Measurements from ENCODE around the gene DPP10. TPM values are rescaled to one million over a fixed set of nuclear protein-coding genes. Genes with fewer than 3 reads are reported as not detected.

DPP10 gene
- total RNA-seq, 1 donor from 2014 or later, result 1.1 TPM

- Histone ChIP-seq H3K4me2 (ENCODE audit: low read length) (no peak overlapping the region), H4K20me1 (ENCODE audit: insufficient read depth, low read length) (no peaks in the 10 kb centered on the region), H3K4me1 (ENCODE audit: insufficient read depth, low read length) (no peaks in the 10 kb centered on the region), H2AFZ (ENCODE audit: low read depth, low read length) (no peak overlapping the region), H3K27ac (ENCODE audit: low read depth, low read length) (no peak overlapping the region), H3K9me3 (ENCODE audit: insufficient read depth, low read depth, low read length) (no peaks in the 10 kb centered on the region), H3K27me3 (ENCODE audit: insufficient read depth, low read length) (no peaks in the 10 kb centered on the region), H3K79me2 (ENCODE audit: insufficient read depth, low read length) (no peaks in the 10 kb centered on the region), H3K4me3 (ENCODE audit: insufficient read depth, low read depth, low read length) (no peak overlapping the region), H3K9ac (ENCODE audit: low read length) (no peak overlapping the region), H3K36me3 (ENCODE audit: insufficient read depth, low read length) (no peaks in the 10 kb centered on the region)
- Mint-ChIP-seq H3K9me3 (ENCODE audit: unreplicated experiment) (no peaks in the 10 kb centered on the region), H3K4me3 (ENCODE audit: unreplicated experiment) (no peak overlapping the region), H3K4me1 (ENCODE audit: low read depth, unreplicated experiment) (peaks cover 3% of the 10 kb centered on the region), H3K36me3 (ENCODE audit: low read depth, unreplicated experiment) (no peaks in the 10 kb centered on the region), H3K27ac (ENCODE audit: unreplicated experiment) (no peak overlapping the region), H3K27me3 (ENCODE audit: low read depth, unreplicated experiment) (peaks cover 1% of the 10 kb centered on the region)
- no peak for FAIRE-seq
- no peak for DNase-seq (ENCODE audit: low read depth)
- TF ChIP-seq EZH2 (IDR thresholded peaks at IDR 0.05; ENCODE audit: insufficient read depth, low read length), result no peak
- TF ChIP-seq, protein P1, sequence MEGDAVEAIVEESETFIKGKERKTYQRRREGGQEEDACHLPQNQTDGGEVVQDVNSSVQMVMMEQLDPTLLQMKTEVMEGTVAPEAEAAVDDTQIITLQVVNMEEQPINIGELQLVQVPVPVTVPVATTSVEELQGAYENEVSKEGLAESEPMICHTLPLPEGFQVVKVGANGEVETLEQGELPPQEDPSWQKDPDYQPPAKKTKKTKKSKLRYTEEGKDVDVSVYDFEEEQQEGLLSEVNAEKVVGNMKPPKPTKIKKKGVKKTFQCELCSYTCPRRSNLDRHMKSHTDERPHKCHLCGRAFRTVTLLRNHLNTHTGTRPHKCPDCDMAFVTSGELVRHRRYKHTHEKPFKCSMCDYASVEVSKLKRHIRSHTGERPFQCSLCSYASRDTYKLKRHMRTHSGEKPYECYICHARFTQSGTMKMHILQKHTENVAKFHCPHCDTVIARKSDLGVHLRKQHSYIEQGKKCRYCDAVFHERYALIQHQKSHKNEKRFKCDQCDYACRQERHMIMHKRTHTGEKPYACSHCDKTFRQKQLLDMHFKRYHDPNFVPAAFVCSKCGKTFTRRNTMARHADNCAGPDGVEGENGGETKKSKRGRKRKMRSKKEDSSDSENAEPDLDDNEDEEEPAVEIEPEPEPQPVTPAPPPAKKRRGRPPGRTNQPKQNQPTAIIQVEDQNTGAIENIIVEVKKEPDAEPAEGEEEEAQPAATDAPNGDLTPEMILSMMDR (IDR thresholded peaks at IDR 0.05; ENCODE audit: insufficient read depth, low read depth, low read length), result no peak
Measured at GRCh38 chr2:114598329-114598728, 155.9 kb downstream of the DPP10 start.

DNA sequence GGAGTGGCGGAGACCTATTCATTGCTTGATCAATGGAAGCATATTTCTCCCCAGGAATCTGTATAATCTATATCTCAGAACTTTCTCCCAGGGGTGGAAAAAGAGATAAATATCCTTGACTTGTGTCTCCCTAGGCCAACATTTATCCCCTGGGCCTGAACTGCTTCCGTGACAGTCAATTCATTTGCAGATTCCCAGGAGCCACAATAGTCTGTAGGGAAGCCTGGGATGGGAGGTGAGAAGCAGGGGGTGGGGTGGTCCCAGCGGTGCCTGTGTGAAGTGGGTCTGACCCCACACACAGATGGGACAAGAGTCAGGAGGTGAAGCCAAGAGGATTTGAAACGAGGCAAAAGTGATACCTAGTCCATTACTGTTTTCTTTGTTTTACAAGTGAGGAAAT, 166.8 kb downstream of the DPP10 start:
- no peak overlapping the region for H3K27ac ChIP-seq (ENCODE audit: low read depth, low read length)
- no peaks in the 10 kb centered on the region for H4K20me1 ChIP-seq (ENCODE audit: insufficient read depth, low read length)
- no peak overlapping the region for H3K9ac ChIP-seq (ENCODE audit: low read length)
- no peak overlapping the region for H3K4me2 ChIP-seq (ENCODE audit: low read length)
- no peaks in the 10 kb centered on the region for H3K4me1 ChIP-seq (ENCODE audit: insufficient read depth, low read length)
- H3K9me3 ChIP-seq (ENCODE audit: insufficient read depth, low read depth, low read length), result peaks cover 3% of the 10 kb centered on the region
- H3K79me2 ChIP-seq (ENCODE audit: insufficient read depth, low read length), result no peaks in the 10 kb centered on the region
- TF ChIP-seq EZH2 (IDR thresholded peaks at IDR 0.05; ENCODE audit: insufficient read depth, low read length), result no peak
- TF ChIP-seq, protein P1 (IDR thresholded peaks at IDR 0.05; ENCODE audit: insufficient read depth, low read depth, low read length), result no peak
- no peak overlapping the region for H2AFZ ChIP-seq (ENCODE audit: low read depth, low read length)
- H3K4me1 Mint-ChIP-seq (ENCODE audit: low read depth, unreplicated experiment), result peaks cover 3% of the 10 kb centered on the region
- DNase-seq (ENCODE audit: low read depth), result no peak
- H3K9me3 Mint-ChIP-seq (ENCODE audit: unreplicated experiment), result no peaks in the 10 kb centered on the region
- H3K27ac Mint-ChIP-seq (ENCODE audit: unreplicated experiment), result no peak overlapping the region
- H3K4me3 ChIP-seq (ENCODE audit: insufficient read depth, low read depth, low read length), result no peak overlapping the region
- no peaks in the 10 kb centered on the region for H3K27me3 ChIP-seq (ENCODE audit: insufficient read depth, low read length)
- no peak overlapping the region for H3K4me3 Mint-ChIP-seq (ENCODE audit: unreplicated experiment)
- no peak for FAIRE-seq
- no peaks in the 10 kb centered on the region for H3K36me3 Mint-ChIP-seq (ENCODE audit: low read depth, unreplicated experiment)
- peaks cover 3% of the 10 kb centered on the region for H3K27me3 Mint-ChIP-seq (ENCODE audit: low read depth, unreplicated experiment)
- no peaks in the 10 kb centered on the region for H3K36me3 ChIP-seq (ENCODE audit: insufficient read depth, low read length)

GRCh38 chr2:114609801-114610200, 167.4 kb downstream of the DPP10 start:
- FAIRE-seq (no peak), DNase-seq (ENCODE audit: low read depth) (no peak)
- no peaks in the 10 kb centered on the region for H4K20me1 ChIP-seq (ENCODE audit: insufficient read depth, low read length)
- H3K27me3 Mint-ChIP-seq (ENCODE audit: low read depth, unreplicated experiment), result peaks cover 3% of the 10 kb centered on the region
- no peaks in the 10 kb centered on the region for H3K27me3 ChIP-seq (ENCODE audit: insufficient read depth, low read length)
- peaks cover 3% of the 10 kb centered on the region for H3K9me3 ChIP-seq (ENCODE audit: insufficient read depth, low read depth, low read length)
- no peak overlapping the region for H3K9ac ChIP-seq (ENCODE audit: low read length)
- H3K4me3 ChIP-seq (ENCODE audit: insufficient read depth, low read depth, low read length), result no peak overlapping the region
- no peaks in the 10 kb centered on the region for H3K79me2 ChIP-seq (ENCODE audit: insufficient read depth, low read length)
- H3K4me3 Mint-ChIP-seq (ENCODE audit: unreplicated experiment), result no peak overlapping the region
- H3K36me3 Mint-ChIP-seq (ENCODE audit: low read depth, unreplicated experiment), result no peaks in the 10 kb centered on the region
- no peak overlapping the region for H3K27ac ChIP-seq (ENCODE audit: low read depth, low read length)
- no peaks in the 10 kb centered on the region for H3K9me3 Mint-ChIP-seq (ENCODE audit: unreplicated experiment)
- no peak overlapping the region for H3K4me2 ChIP-seq (ENCODE audit: low read length)
- H2AFZ ChIP-seq (ENCODE audit: low read depth, low read length), result no peak overlapping the region
- H3K27ac Mint-ChIP-seq (ENCODE audit: unreplicated experiment), result no peak overlapping the region
- H3K36me3 ChIP-seq (ENCODE audit: insufficient read depth, low read length), result no peaks in the 10 kb centered on the region
- no peaks in the 10 kb centered on the region for H3K4me1 ChIP-seq (ENCODE audit: insufficient read depth, low read length)
- no peak for TF ChIP-seq EZH2 (IDR thresholded peaks at IDR 0.05; ENCODE audit: insufficient read depth, low read length)
- TF ChIP-seq, protein P1 (IDR thresholded peaks at IDR 0.05; ENCODE audit: insufficient read depth, low read depth, low read length), result no peak
- H3K4me1 Mint-ChIP-seq (ENCODE audit: low read depth, unreplicated experiment), result peaks cover 3% of the 10 kb centered on the region
